Measurements from ENCODE around the gene ART3. TPM values are rescaled to one million over a fixed set of nuclear protein-coding genes. Genes with fewer than 3 reads are reported as not detected.

ART3 gene
- polyA plus RNA-seq, 3 donors = not detected

DNA sequence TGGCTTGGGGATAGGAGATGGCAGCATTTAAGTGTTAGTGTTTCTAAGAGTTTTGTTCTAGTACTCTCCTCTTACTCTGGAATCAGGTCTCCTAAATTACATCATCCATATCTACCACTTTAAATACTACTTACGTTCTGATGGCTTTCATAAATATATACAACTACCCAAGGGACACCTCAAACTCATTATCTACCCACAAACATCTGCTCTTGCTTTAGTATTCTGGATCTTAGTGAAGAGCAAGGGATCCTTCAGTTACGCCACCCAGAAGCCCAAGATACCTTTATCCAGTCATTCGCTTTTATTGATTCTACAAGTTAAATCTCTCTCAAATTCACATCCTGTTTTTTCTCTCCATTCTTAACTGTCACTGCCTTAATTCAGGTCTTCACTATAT is 66.7 kb downstream of the ART3 start:
- H3K4me3 ChIP-seq (replicated peaks in 1 of 3; ENCODE audit: low read depth in 2 of 3, low read length in 3 of 3) = no peak overlapping the region
- no peak for DNase-seq
- H3K36me3 ChIP-seq (replicated peaks in 1 of 2; ENCODE audit: control insufficient read depth in 1 of 2, insufficient read depth in 2 of 2, low read length in 2 of 2) = peaks cover 61 to 79% of the 10 kb centered on the region in 2 donors
- H3K4me3 Mint-ChIP-seq = no peak overlapping the region
- H3K4me1 ChIP-seq (ENCODE audit: control insufficient read depth in 1 of 2, insufficient read depth in 2 of 2, low read length in 2 of 2) = peaks cover 0 to 2% of the 10 kb centered on the region in 2 donors
- peaks cover 53 to 64% of the 10 kb centered on the region in 2 donors for H3K36me3 Mint-ChIP-seq
- no peak overlapping the region for H3K4me2 ChIP-seq (replicated peaks; ENCODE audit: extremely low read depth, low read length, poor library complexity, severe bottlenecking)
- no peak overlapping the region for H3K27ac Mint-ChIP-seq
- WGBS (ENCODE audit: insufficient coverage) = 100% methylated on average over 2 of the region's 3 CpGs
- H3K27me3 Mint-ChIP-seq (ENCODE audit: low read depth in 3 of 3) = no peaks in the 10 kb centered on the region
- H3K27me3 ChIP-seq (ENCODE audit: control insufficient read depth in 2 of 2, insufficient read depth in 2 of 2, low read length in 2 of 2) = no peaks in the 10 kb centered on the region
- H3K9ac ChIP-seq (ENCODE audit: insufficient read depth, low read length, poor library complexity, severe bottlenecking) = no peak overlapping the region
- intact Hi-C loops (cut with micrococcal nuclease) = no loop called here
- no peaks in the 10 kb centered on the region for H3K9me3 ChIP-seq (replicated peaks in 1 of 2; ENCODE audit: control insufficient read depth in 1 of 2, insufficient read depth in 1 of 2, low read length in 2 of 2)
- H3K4me1 Mint-ChIP-seq = peaks cover 2% of the 10 kb centered on the region
- H3K27ac ChIP-seq (ENCODE audit: low read depth in 1 of 2, low read length in 2 of 2) = no peak overlapping the region
- H2AFZ ChIP-seq (ENCODE audit: insufficient read depth, low read depth, low read length, poor library complexity, severe bottlenecking) = no peak overlapping the region
- TF ChIP-seq, protein P1, sequence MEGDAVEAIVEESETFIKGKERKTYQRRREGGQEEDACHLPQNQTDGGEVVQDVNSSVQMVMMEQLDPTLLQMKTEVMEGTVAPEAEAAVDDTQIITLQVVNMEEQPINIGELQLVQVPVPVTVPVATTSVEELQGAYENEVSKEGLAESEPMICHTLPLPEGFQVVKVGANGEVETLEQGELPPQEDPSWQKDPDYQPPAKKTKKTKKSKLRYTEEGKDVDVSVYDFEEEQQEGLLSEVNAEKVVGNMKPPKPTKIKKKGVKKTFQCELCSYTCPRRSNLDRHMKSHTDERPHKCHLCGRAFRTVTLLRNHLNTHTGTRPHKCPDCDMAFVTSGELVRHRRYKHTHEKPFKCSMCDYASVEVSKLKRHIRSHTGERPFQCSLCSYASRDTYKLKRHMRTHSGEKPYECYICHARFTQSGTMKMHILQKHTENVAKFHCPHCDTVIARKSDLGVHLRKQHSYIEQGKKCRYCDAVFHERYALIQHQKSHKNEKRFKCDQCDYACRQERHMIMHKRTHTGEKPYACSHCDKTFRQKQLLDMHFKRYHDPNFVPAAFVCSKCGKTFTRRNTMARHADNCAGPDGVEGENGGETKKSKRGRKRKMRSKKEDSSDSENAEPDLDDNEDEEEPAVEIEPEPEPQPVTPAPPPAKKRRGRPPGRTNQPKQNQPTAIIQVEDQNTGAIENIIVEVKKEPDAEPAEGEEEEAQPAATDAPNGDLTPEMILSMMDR (IDR thresholded peaks at IDR 0.05) = no peak
- H3K9me3 Mint-ChIP-seq = no peaks in the 10 kb centered on the region
- H4K20me1 ChIP-seq (ENCODE audit: insufficient read depth, low read length) = no peaks in the 10 kb centered on the region
- peaks cover 62% of the 10 kb centered on the region for H3K79me2 ChIP-seq (ENCODE audit: insufficient read depth, low read length)

DNA sequence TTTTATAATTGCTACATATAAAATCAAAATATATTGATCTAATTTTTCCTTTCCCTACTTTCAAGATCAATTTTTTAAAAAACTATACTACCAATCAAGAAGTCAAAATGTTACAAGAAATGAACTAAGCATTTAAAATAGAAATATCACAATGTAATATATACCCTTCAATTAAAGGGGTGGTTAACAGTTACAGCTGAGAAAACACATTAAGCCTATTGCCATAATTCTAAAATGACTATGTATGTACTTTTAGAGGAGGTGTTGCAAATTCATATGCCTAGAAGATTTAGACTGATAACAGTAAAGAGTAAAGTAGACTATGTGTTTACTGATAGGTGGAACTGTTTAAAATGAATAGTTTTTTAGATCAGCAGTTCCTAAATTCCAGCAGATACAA is 70.0 kb downstream of the ART3 start:
- H3K27me3 Mint-ChIP-seq (ENCODE audit: low read depth in 3 of 3) = no peaks in the 10 kb centered on the region
- H3K36me3 Mint-ChIP-seq = peaks cover 33 to 41% of the 10 kb centered on the region in 2 donors
- Histone ChIP-seq H3K4me1 (ENCODE audit: control insufficient read depth in 1 of 2, insufficient read depth in 2 of 2, low read length in 2 of 2) (peaks cover 9 to 23% of the 10 kb centered on the region in 2 donors), H3K4me3 (replicated peaks in 1 of 3; ENCODE audit: low read depth in 2 of 3, low read length in 3 of 3) (no peak overlapping the region), H3K9ac (ENCODE audit: insufficient read depth, low read length, poor library complexity, severe bottlenecking) (no peak overlapping the region), H3K9me3 (replicated peaks in 1 of 2; ENCODE audit: control insufficient read depth in 1 of 2, insufficient read depth in 1 of 2, low read length in 2 of 2) (no peaks in the 10 kb centered on the region), H3K27ac (ENCODE audit: low read depth in 1 of 2, low read length in 2 of 2) (no peak overlapping the region), H3K27me3 (ENCODE audit: control insufficient read depth in 2 of 2, insufficient read depth in 2 of 2, low read length in 2 of 2) (no peaks in the 10 kb centered on the region), H3K36me3 (replicated peaks in 1 of 2; ENCODE audit: control insufficient read depth in 1 of 2, insufficient read depth in 2 of 2, low read length in 2 of 2) (peaks cover 38 to 47% of the 10 kb centered on the region in 2 donors), H3K4me2 (replicated peaks; ENCODE audit: extremely low read depth, low read length, poor library complexity, severe bottlenecking) (no peak overlapping the region), H2AFZ (ENCODE audit: insufficient read depth, low read depth, low read length, poor library complexity, severe bottlenecking) (no peak overlapping the region), H3K79me2 (ENCODE audit: insufficient read depth, low read length) (peaks cover 78% of the 10 kb centered on the region), H4K20me1 (ENCODE audit: insufficient read depth, low read length) (no peaks in the 10 kb centered on the region)
- no peak for DNase-seq
- peaks cover 26% of the 10 kb centered on the region for H3K4me1 Mint-ChIP-seq
- TF ChIP-seq, protein P1 (IDR thresholded peaks at IDR 0.05) = no peak
- H3K4me3 Mint-ChIP-seq = no peak overlapping the region
- no peak overlapping the region for H3K27ac Mint-ChIP-seq
- intact Hi-C loops (cut with micrococcal nuclease) = no loop called here
- no peaks in the 10 kb centered on the region for H3K9me3 Mint-ChIP-seq
